Nephron (organoid): ENCODE results near the gene HIP1.
"Not testable (repeated sequence)": the region's sequence is repeated elsewhere in the genome, so short reads cannot be mapped to it uniquely, and the experiment has no call there.

Experiments
- H3K27ac Mint-ChIP-seq, 3 experiments: 2 replicates each; pipeline ENCODE4 v1.8.0; 2020; ENCODE audit warnings: mixed read lengths in 3 of 3, mild to moderate bottlenecking in 2 of 3, moderate library complexity in 1 of 3
- H3K27me3 Mint-ChIP-seq: 2 replicates; pipeline ENCODE4 v1.8.0; 2021; ENCODE audit warnings: low read depth, mild to moderate bottlenecking, moderate library complexity, mixed read lengths
- H3K36me3 Mint-ChIP-seq: 2 replicates; pipeline ENCODE4 v1.8.0; 2020; ENCODE audit warnings: low read depth, mixed read lengths
- H3K4me1 Mint-ChIP-seq: 2 replicates; pipeline ENCODE4 v1.8.0; 2020; ENCODE audit warnings: mixed read lengths
- H3K4me3 Mint-ChIP-seq, 3 experiments: 2 replicates each; pipeline ENCODE4 v1.8.0; 2020; ENCODE audit warnings: mild to moderate bottlenecking in 3 of 3, mixed read lengths in 3 of 3, moderate library complexity in 2 of 3
- H3K9me3 Mint-ChIP-seq: 2 replicates; pipeline ENCODE4 v1.8.0; 2020; ENCODE audit warnings: mixed read lengths
- TF ChIP-seq, protein P1 (sequence below), 3 experiments: fragments of 200-600 bp; sonication (generic); IDR thresholded peaks; one replicate each; pipeline ENCODE4 v1.5.0; 2021; ENCODE audit warnings: antibody characterized with exemption in 3 of 3; ENCODE audit not compliant: unreplicated experiment in 3 of 3

Gene HIP1

GRCh38 chr7:75534727-75535307 is 203.9 kb downstream of the HIP1 start:
- Mint-ChIP-seq H3K27ac (no peak overlapping the region), H3K36me3 (peaks cover 37% of the 10 kb centered on the region), H3K4me1 (no peaks in the 10 kb centered on the region), H3K27me3 (no peaks in the 10 kb centered on the region), H3K9me3 (no peaks in the 10 kb centered on the region), H3K4me3 (no peak overlapping the region)
- TF ChIP-seq, protein P1, sequence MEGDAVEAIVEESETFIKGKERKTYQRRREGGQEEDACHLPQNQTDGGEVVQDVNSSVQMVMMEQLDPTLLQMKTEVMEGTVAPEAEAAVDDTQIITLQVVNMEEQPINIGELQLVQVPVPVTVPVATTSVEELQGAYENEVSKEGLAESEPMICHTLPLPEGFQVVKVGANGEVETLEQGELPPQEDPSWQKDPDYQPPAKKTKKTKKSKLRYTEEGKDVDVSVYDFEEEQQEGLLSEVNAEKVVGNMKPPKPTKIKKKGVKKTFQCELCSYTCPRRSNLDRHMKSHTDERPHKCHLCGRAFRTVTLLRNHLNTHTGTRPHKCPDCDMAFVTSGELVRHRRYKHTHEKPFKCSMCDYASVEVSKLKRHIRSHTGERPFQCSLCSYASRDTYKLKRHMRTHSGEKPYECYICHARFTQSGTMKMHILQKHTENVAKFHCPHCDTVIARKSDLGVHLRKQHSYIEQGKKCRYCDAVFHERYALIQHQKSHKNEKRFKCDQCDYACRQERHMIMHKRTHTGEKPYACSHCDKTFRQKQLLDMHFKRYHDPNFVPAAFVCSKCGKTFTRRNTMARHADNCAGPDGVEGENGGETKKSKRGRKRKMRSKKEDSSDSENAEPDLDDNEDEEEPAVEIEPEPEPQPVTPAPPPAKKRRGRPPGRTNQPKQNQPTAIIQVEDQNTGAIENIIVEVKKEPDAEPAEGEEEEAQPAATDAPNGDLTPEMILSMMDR (IDR thresholded peaks at IDR 0.05; ENCODE audit: unreplicated experiment in 3 of 3) = no peak

GRCh38 chr7:75533926-75534325 is 204.8 kb downstream of the HIP1 start:
- Mint-ChIP-seq H3K9me3 (no peaks in the 10 kb centered on the region), H3K36me3 (peaks cover 28% of the 10 kb centered on the region), H3K27ac (no peak overlapping the region), H3K4me3 (no peak overlapping the region), H3K4me1 (no peaks in the 10 kb centered on the region), H3K27me3 (no peaks in the 10 kb centered on the region)
- TF ChIP-seq, protein P1 (IDR thresholded peaks at IDR 0.05; ENCODE audit: unreplicated experiment in 3 of 3) = no peak

DNA sequence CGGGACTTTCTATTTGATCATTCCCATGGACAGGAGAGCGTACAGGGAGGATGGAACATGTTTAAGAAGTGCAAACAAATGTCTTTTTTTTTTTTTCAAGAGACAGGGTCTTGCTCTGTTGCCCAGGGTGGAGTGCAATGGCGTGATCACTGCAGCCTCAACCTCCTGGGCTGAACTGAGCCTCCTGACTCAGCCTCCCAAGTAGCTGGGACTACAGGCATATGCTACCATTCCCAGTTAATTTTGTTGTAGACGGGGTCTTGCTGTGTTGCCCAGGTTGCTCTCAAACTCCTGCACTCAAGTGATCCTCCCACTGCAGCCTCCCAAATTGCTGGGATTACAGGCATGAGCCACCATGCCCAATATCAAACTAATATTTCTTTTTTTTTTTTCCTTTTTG is 206.1 kb downstream of the HIP1 start:
- Mint-ChIP-seq H3K4me3 (no peak overlapping the region), H3K27me3 (no peaks in the 10 kb centered on the region), H3K36me3 (peaks cover 20% of the 10 kb centered on the region), H3K4me1 (peaks cover 5% of the 10 kb centered on the region), H3K27ac (no peak overlapping the region), H3K9me3 (no peaks in the 10 kb centered on the region)
- TF ChIP-seq, protein P1 (IDR thresholded peaks at IDR 0.05; ENCODE audit: unreplicated experiment in 3 of 3) = no peak

DNA sequence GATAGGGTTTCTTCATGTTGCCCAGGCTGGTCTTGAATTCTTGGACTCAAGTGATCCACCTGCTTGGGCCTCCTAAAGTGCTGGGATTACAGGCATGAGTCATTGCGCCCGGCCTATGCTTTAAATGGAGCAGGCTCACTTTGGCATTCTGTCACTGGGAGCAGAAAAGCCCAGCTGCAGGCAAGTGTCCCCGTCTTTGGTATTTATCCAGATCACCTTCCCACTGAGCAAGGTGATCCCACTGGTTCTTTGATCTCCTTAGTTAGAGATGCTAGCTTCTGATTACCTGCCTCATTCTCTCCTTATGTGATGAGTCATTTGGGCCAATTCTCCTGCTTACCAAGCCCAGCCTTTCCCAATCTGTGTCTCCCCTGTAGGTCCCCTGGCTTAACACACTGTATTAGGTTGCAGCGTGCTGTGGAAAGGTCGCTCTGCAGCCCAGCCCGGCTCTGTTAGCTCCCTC is 207.4 kb downstream of the HIP1 start:
- Mint-ChIP-seq H3K36me3 (peaks cover 12% of the 10 kb centered on the region), H3K4me1 (peaks cover 13% of the 10 kb centered on the region), H3K4me3 (peak overlapping the region in 2 of 3 experiments; percentile 1 to 40), H3K27ac (peak overlapping the region in 1 of 3 experiments; percentile 1), H3K9me3 (no peaks in the 10 kb centered on the region), H3K27me3 (peaks cover 3% of the 10 kb centered on the region)
- TF ChIP-seq, protein P1 (IDR thresholded peaks at IDR 0.05; ENCODE audit: unreplicated experiment in 3 of 3) = no peak

DNA sequence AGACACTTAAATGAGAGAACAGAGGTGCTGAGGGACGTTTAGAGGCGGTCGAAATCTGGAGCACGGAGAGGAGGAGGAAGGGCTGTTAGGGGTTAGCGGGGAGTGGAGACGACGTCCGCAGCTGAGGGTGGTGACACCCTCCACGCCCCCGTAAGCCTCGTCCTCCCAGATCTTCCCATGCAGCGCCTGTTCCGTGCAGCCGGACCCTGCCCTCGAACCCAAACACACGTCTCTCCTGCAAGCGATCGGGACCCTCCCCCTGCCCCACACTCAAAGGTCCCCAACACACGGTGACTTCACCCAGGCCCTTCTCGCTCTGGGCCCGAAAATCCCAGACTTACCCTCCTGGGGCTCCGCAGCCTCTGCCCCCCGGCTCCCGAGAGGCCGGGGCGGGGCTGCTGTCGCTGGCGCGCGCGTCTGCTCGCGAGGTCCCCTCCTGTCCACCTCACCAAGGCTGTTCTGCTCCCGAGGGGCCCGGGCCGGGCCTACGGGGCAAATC is 211.5 kb downstream of the HIP1 start:
- H3K4me1 Mint-ChIP-seq = peaks cover 17% of the 10 kb centered on the region
- H3K27ac Mint-ChIP-seq = peak overlapping the region; percentile 71 to 94 (median 92)
- peak overlapping the region; percentile 91 to 98 (median 96) for H3K4me3 Mint-ChIP-seq
- not testable (repeated sequence) for H3K9me3 Mint-ChIP-seq, H3K27me3 Mint-ChIP-seq
- H3K36me3 Mint-ChIP-seq = peaks cover 36% of the 10 kb centered on the region

GRCh38 chr7:75521727-75522126 is 217.0 kb downstream of the HIP1 start:
- not testable (repeated sequence) for H3K27ac Mint-ChIP-seq, H3K4me3 Mint-ChIP-seq, H3K4me1 Mint-ChIP-seq, H3K27me3 Mint-ChIP-seq
- Mint-ChIP-seq H3K9me3 (peaks cover 21% of the 10 kb centered on the region), H3K36me3 (peaks cover 73% of the 10 kb centered on the region)

- H3K4me1 Mint-ChIP-seq, H3K4me3 Mint-ChIP-seq, H3K27me3 Mint-ChIP-seq, H3K27ac Mint-ChIP-seq: not testable (repeated sequence)
- Mint-ChIP-seq H3K36me3 (peaks cover 64% of the 10 kb centered on the region), H3K9me3 (peaks cover 21% of the 10 kb centered on the region)
Observed at GRCh38 chr7:75518842-75519241, 219.9 kb downstream of the HIP1 start.

DNA sequence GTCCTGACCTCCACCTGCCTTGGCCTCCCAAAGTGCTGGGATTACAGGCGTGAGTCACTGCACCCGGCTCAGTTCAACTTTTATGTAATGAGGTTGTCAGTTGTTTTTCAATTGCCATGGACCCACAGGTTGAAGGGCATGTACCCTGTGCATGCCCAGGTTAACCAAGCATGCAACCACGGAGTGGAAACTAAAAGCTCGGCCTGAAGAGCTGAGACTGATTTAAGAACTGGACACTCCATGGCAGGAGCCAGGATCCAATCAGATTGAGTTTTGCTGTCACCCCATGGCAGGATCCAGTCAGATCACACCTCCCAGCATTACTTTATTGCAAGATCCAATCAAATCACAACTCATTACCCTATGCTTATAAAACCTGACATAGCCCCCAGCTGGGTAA is 229.7 kb downstream of the HIP1 start:
- H3K27ac Mint-ChIP-seq, H3K27me3 Mint-ChIP-seq, H3K4me3 Mint-ChIP-seq: not testable (repeated sequence)

DNA sequence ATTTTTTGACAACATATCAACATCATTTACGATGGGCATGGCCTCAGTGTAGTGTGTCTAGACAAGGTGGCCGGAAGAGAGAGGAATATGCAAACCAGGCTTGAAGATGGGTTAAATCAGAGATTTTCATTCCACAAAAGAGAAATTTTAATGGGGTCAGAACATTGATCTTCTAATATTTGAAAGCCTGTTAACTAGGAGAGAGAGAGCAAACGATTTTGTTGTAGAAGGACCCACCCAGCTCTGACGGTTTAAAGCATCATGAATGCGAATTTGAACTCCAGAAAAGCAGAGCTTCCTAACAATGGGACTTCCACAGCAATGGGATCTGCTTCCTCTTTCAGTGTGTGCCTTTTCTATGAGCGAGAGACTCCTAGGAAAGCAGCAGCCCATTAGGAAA is 246.7 kb downstream of the HIP1 start, which contains the start of gene SPDYE5:
Gene SPDYE5 (plus strand): TSS at position 301 of the 400 bp plus-strand sequence. CDS start 1,728 bp downstream, outside the sequence.
- H3K36me3 Mint-ChIP-seq, H3K27ac Mint-ChIP-seq, H3K27me3 Mint-ChIP-seq, H3K9me3 Mint-ChIP-seq, H3K4me1 Mint-ChIP-seq, H3K4me3 Mint-ChIP-seq: not testable (repeated sequence)

More for the DNA sequence above, 229.7 kb downstream of the HIP1 start:
- not testable (repeated sequence) for H3K9me3 Mint-ChIP-seq, H3K36me3 Mint-ChIP-seq, H3K4me1 Mint-ChIP-seq

DNA sequence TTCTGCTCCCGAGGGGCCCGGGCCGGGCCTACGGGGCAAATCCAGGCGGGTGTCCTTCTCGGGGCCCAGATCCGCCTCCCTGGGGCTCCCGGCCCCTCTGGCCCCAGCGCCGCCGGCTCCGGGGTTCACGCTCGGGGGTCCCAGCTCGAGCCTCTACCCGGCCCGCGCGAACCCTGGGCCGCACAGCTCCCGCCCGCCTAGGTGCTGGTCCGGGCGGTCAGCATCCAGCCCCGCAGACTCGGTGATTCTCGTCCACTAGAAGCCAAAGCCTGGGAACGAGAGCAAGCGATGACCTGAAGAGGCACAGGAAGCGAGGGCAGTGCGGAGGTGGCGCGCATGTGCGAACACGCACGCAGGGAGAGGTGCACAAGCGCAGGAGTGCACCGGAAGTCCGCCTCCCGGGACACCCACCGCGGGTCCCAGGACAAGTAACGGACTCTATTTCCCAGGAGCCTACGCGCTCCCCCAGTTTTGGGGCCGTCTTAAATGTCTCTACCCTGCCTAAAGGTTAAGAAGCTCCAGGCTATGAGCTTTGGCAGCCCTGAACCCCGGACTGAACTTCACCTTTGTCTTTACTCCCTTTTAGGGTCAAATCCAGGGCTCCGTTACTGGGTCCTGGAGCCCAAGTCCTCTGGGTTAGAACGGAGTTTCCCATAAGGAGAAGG is 252.6 kb downstream of the HIP1 start, which contains the start of gene POM121C:
Gene POM121C (minus strand): TSS at position 321 of the 665 bp plus-strand sequence. CDS start 44,803 bp downstream, outside the sequence.
- H3K36me3 Mint-ChIP-seq = peaks cover 12% of the 10 kb centered on the region
- not testable (repeated sequence) for H3K4me1 Mint-ChIP-seq, H3K9me3 Mint-ChIP-seq, H3K27me3 Mint-ChIP-seq
- H3K27ac Mint-ChIP-seq = peak within 1 kb of the TSS; percentile 82 to 92 (median 89)
- H3K4me3 Mint-ChIP-seq = peak within 1 kb of the TSS; percentile 93 to 95 (median 93)
